ENCODE results near the gene USP15.

Gene USP15

DNA sequence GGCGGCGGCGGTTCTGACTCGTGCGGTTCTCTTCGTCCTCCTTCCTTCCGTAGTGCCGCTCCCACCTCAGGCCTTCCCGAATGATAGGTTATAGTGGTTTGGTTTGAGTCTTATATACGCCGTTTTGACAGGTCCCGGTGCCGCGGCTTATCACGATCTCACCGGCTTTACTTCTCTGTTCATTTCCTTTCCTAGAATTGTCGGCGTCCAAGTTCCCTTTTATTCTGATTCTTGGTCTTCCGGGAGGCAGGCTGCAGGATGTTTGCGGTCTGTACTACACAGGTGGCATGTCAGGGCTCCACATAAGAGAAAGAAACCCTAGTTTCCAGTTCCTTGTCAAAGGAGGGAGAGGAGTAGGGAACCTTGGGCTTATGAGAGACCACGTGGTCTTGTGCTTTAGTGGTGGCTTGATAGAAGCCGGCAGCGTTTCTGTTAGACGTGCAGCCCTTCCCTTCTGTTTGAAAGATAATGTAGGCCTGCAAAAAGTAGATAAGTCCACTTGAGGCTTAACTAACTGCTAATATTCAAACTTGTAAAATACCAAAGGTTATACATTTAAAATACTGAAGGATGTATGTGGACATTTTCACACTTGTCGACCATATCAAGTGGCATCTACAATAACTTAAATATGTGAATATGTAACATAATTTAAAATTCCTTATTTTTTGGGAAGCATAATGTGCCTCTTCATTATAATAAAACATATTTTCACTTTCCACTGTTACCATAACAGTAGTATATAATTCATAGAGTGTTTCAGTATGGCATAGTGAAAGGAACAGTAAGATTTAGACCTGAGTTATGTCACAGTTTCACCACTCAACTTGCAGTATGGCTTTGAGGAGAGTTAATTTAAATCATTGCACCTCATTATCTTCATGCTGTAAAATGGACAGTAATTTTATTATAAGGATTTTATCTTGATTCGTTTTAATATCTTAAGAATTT, 804 bp downstream of the USP15 start:
- peaks cover 58% of the 10 kb centered on the region for H3K79me2 ChIP-seq (ENCODE audit: low read length)
- H3K4me2 ChIP-seq (ENCODE audit: low read length): peak overlapping the region; percentile 57
- H3K4me3 ChIP-seq (ENCODE audit: low read length): peak overlapping the region; percentile 77
- TF ChIP-seq, protein P1, sequence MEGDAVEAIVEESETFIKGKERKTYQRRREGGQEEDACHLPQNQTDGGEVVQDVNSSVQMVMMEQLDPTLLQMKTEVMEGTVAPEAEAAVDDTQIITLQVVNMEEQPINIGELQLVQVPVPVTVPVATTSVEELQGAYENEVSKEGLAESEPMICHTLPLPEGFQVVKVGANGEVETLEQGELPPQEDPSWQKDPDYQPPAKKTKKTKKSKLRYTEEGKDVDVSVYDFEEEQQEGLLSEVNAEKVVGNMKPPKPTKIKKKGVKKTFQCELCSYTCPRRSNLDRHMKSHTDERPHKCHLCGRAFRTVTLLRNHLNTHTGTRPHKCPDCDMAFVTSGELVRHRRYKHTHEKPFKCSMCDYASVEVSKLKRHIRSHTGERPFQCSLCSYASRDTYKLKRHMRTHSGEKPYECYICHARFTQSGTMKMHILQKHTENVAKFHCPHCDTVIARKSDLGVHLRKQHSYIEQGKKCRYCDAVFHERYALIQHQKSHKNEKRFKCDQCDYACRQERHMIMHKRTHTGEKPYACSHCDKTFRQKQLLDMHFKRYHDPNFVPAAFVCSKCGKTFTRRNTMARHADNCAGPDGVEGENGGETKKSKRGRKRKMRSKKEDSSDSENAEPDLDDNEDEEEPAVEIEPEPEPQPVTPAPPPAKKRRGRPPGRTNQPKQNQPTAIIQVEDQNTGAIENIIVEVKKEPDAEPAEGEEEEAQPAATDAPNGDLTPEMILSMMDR (IDR thresholded peaks at IDR 0.05; ENCODE audit: low read depth, low read length): no peak
- no peak for TF ChIP-seq EZH2phosphoT487 (IDR thresholded peaks at IDR 0.05; ENCODE audit: low read depth)
- H2AFZ ChIP-seq (ENCODE audit: low read depth, low read length): peak overlapping the region; percentile 57; the same call in 1 of the 2 replicates
- peaks cover 39% of the 10 kb centered on the region for H4K20me1 ChIP-seq (ENCODE audit: insufficient read depth, low read length)
- peaks cover 46% of the 10 kb centered on the region for H3K4me1 ChIP-seq (ENCODE audit: low read length)
- peak overlapping the region; percentile 94 for H3K9ac ChIP-seq (ENCODE audit: low read length)
- peak overlapping the region; percentile 97 for H3K27ac ChIP-seq (ENCODE audit: low read length)
- no peaks in the 10 kb centered on the region for H3K9me3 ChIP-seq (ENCODE audit: insufficient read depth, low read length)
- no peaks in the 10 kb centered on the region for H3K36me3 ChIP-seq (replicated peaks; ENCODE audit: low read depth, low read length)
- no peaks in the 10 kb centered on the region for H3K27me3 ChIP-seq (ENCODE audit: low read depth, low read length)

DNA sequence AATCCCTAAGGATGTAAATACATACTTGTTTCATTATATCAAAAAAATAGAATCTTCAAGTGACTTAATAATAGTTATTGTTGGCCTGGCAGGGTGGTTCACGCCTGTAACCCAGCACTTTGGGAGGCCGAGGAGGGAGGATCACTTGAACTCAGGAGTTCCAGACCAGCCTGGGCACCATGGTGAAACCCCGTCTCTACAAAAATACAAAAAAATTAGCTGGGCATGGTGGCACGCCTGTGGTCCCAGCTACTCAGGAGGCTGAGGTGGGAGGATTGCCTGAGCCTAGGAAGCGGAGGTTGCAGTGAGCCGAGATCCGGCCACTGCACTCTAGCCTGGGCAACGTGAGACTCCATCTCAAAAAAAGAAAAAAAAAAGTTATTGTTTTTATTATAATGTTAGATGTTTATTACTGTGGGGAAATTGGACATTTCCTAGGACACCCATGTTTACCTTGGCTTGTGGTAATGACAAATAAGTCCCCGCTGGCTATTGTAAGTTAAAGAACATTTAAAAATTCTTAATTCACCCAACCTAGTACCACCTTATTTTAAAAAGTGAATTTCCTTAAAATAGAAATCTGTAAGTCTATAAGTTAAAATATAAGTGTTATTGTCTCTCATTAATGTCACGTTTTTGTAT, 1.8 kb downstream of the USP15 start:
- Histone ChIP-seq H3K4me1 (ENCODE audit: low read length) (peaks cover 56% of the 10 kb centered on the region), H3K4me2 (ENCODE audit: low read length) (peak overlapping the region; percentile 57), H3K27ac (ENCODE audit: low read length) (peak overlapping the region; percentile 97), H3K4me3 (ENCODE audit: low read length) (peak overlapping the region; percentile 77), H4K20me1 (ENCODE audit: insufficient read depth, low read length) (peaks cover 49% of the 10 kb centered on the region), H2AFZ (ENCODE audit: low read depth, low read length) (no peak overlapping the region), H3K9ac (ENCODE audit: low read length) (peak overlapping the region; percentile 94), H3K36me3 (replicated peaks; ENCODE audit: low read depth, low read length) (no peaks in the 10 kb centered on the region), H3K27me3 (ENCODE audit: low read depth, low read length) (no peaks in the 10 kb centered on the region), H3K9me3 (ENCODE audit: insufficient read depth, low read length) (no peaks in the 10 kb centered on the region), H3K79me2 (ENCODE audit: low read length) (peaks cover 68% of the 10 kb centered on the region)
- TF ChIP-seq, protein P1 (IDR thresholded peaks at IDR 0.05; ENCODE audit: low read depth, low read length): no peak
- TF ChIP-seq EZH2phosphoT487 (IDR thresholded peaks at IDR 0.05; ENCODE audit: low read depth): no peak

DNA sequence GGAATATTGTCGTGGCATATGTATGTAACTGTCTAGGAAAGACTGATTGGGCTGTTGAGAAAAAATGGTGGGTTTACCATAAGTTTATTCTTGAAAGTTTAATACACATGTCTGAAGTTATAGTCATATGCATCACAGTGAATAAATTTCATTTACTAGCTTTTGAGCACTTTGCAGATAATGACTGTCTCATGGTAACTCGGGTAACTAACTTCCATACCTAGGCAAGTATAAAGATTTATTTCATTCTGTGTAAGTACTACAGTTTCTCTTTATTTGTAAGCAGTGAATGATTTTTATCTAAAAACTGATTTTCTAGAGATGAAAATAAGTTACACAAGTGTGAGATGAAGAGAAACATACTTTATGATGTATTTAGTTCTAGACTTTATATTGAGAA, 3.0 kb downstream of the USP15 start:
- H3K9me3 ChIP-seq (ENCODE audit: insufficient read depth, low read length): no peaks in the 10 kb centered on the region
- no peak overlapping the region for H3K4me3 ChIP-seq (ENCODE audit: low read length)
- no peak overlapping the region for H2AFZ ChIP-seq (ENCODE audit: low read depth, low read length)
- H3K79me2 ChIP-seq (ENCODE audit: low read length): peaks cover 80% of the 10 kb centered on the region
- no peak overlapping the region for H3K27ac ChIP-seq (ENCODE audit: low read length)
- H3K4me2 ChIP-seq (ENCODE audit: low read length): peak overlapping the region; percentile 57
- no peak for TF ChIP-seq EZH2phosphoT487 (IDR thresholded peaks at IDR 0.05; ENCODE audit: low read depth)
- TF ChIP-seq, protein P1 (IDR thresholded peaks at IDR 0.05; ENCODE audit: low read depth, low read length): no peak
- H3K36me3 ChIP-seq (replicated peaks; ENCODE audit: low read depth, low read length): no peaks in the 10 kb centered on the region
- no peaks in the 10 kb centered on the region for H3K27me3 ChIP-seq (ENCODE audit: low read depth, low read length)
- peaks cover 61% of the 10 kb centered on the region for H4K20me1 ChIP-seq (ENCODE audit: insufficient read depth, low read length)
- peaks cover 68% of the 10 kb centered on the region for H3K4me1 ChIP-seq (ENCODE audit: low read length)
- no peak overlapping the region for H3K9ac ChIP-seq (ENCODE audit: low read length)

DNA sequence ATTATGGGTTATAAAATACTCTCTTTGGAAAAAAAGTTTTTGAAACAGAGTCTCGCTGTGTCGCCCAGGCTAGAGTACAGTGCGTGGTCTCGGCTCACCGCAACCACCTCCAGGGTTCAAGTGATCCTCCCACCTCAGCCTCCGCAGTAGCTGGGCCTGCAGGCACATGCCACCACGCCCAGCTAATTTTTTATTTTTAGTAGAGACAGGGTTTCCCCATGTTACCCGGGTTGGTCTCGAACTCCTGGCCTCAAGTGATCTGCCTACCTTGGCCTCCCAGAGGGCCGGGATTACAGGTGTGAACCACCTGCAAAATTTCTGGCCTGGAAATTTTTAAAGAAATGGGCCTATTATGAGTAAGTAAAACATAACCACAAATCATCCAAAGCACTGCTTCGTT, 3.8 kb downstream of the USP15 start:
- no peak overlapping the region for H2AFZ ChIP-seq (ENCODE audit: low read depth, low read length)
- H3K36me3 ChIP-seq (replicated peaks; ENCODE audit: low read depth, low read length): no peaks in the 10 kb centered on the region
- H3K27me3 ChIP-seq (ENCODE audit: low read depth, low read length): no peaks in the 10 kb centered on the region
- H3K79me2 ChIP-seq (ENCODE audit: low read length): peaks cover 88% of the 10 kb centered on the region
- no peaks in the 10 kb centered on the region for H3K9me3 ChIP-seq (ENCODE audit: insufficient read depth, low read length)
- H3K27ac ChIP-seq (ENCODE audit: low read length): no peak overlapping the region
- H4K20me1 ChIP-seq (ENCODE audit: insufficient read depth, low read length): peaks cover 69% of the 10 kb centered on the region
- no peak for TF ChIP-seq EZH2phosphoT487 (IDR thresholded peaks at IDR 0.05; ENCODE audit: low read depth)
- TF ChIP-seq, protein P1 (IDR thresholded peaks at IDR 0.05; ENCODE audit: low read depth, low read length): no peak
- peaks cover 64% of the 10 kb centered on the region for H3K4me1 ChIP-seq (ENCODE audit: low read length)
- H3K4me2 ChIP-seq (ENCODE audit: low read length): peak overlapping the region; percentile 57
- H3K4me3 ChIP-seq (ENCODE audit: low read length): peak overlapping the region; percentile 53
- H3K9ac ChIP-seq (ENCODE audit: low read length): no peak overlapping the region

Measured in OCI-LY3 (cell line).